Left colon (tissue), 2 donors: ENCODE results near the gene VSTM2B. TPM values are rescaled to one million over a fixed set of nuclear protein-coding genes. Genes with fewer than 3 reads are reported as not detected.

Experiments
- ATAC-seq: fragments of 200-7000 bp; cut with Tn5 transposase; one replicate; pipeline ENCODE4 v1.9.1; 2020; ENCODE audit warnings: mild to moderate bottlenecking, moderate library complexity
- DNase-seq, 2 donors: peaks; one replicate each; pipeline ENCODE4 v3.0.0-alpha.2; 2020
- intact Hi-C, 2 donors: fragments of 100-400 bp; cut with DNase I in 1 of 2; cut with micrococcal nuclease in 1 of 2; formaldehyde crosslinking; loops; one replicate each; pipeline versions ENCODE4 v1.11.2 to v1.14.0; 2022; cut with DNase I, micrococcal nuclease
- total RNA-seq, 2 donors: library from RNA; stranded (reverse); fragmentation: NEBNext Ultra II Directional; extraction: Animal tissue kit (Norgen Biotek cat#: 25700); gene quantifications; one replicate each; pipeline ENCODE4 v1.2.1, GENCODE V29; 2021
- donor health status: DM: no; HTN: no; CAD: no.
- donor health status: DM: yes; HTN: yes; CAD: no.

Gene VSTM2B
- total RNA-seq, 2 donors from 2014 or later: not detected

DNA sequence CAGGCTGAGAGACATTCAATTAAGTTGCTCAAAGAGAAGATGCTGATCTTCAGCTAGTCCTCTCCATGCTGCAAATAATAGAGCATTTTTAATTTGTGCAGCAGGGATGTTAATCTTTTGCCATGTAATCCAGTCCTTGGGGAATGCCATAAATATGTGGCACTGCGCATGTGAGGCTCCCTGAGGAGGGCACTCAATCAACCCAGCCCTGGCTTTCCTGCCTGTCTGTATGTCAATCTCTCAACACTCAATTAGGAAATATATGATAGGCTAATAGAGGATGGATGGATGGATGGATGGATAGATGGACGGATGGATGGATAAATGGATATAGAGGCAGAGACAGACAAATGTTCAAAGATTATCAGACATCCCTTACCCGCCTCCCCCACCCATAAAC lies 48.7 kb downstream of the VSTM2B start:
- DNase-seq (no peak), ATAC-seq (no peak)
- intact Hi-C loops: no loop called here

DNA sequence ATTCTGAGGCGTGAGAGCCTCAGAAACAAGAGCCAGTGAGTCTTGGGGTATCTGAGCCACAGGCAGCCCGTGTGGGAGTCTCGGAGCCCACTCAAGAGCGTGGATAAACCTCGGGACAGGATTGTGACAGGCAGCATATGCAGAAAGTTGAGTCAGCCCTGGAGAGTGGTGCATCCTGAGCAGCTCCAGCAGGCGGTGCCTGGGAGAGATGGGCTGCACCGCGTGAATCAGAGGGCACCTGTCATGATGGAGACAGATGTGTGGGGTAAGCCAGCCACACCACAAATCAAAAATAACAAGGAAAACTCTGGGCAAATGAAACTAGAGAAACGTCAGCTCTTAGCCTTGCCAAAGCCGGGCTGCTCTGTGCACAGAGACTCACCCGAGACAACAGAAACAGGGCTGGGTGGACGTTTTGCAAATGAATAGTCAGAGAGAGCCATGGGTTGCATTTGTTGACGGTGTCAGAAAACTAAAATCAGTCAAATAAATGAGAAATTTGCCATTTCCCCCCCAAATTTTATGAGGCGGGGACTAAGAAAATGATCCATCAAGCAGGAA lies 50.3 kb downstream of the VSTM2B start:
- DNase-seq (no peak), ATAC-seq (no peak)
- intact Hi-C loops: no loop called here

DNA sequence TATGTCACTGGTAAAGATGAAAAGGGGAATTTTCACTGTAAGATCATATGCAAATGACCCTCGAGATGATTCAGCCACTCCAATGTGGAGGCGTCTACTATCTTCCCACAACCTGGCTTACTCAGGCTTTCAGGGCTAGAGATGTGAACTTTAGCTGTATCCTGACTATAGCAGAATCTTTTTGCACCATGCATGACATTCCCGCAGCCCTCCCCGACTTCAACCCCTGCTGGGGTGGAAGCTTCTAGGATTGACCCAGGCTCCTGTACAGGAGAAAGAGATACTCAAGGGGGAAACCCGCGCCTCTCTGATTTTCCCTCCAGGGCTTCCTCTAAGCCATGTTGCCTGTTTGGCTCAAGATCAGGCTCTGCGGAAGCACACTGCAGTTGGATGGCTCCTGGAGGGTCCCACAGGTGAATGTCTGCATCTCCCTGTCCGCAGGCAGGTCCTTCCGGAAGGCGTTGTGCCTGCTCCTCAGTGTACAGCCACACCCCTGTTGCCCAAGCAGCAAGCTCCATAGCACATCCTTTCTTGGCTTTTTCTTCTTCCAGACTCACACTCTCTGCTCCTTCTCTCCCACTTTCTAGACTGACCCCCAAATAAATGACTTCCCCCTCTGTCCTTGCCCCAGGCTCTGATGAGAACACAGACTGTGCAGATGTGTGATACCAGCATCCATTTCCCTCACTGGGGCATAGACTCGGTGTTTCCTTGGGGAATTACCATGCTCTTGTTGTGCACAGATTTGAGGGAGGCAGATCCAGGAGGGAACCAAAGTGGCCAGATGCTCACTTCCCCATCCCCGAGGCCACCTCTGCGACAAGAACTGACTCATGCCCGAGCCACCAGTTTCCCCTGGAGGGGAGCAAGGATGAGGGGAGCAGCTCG lies 51.2 kb downstream of the VSTM2B start:
- ATAC-seq: no peak
- DNase-seq: no peak
- intact Hi-C loops: no loop called here

DNA sequence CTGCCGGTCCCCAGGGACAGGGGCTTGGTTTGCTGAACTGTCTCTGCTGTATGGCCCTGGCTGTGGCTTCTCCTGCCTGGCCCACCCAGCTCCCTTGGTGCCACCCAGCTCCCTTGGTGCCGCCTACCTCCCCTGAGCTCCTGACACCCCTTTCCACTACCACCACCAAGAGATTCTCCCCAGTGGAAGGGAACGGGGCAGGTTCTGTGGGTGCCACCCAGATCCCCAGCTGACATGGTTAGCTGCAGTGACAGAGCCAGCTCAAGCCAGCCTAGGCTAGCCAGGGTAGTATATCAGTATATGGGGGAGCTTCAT lies 51.8 kb downstream of the VSTM2B start:
- intact Hi-C loops: no loop called here
- DNase-seq (no peak), ATAC-seq (no peak)

DNA sequence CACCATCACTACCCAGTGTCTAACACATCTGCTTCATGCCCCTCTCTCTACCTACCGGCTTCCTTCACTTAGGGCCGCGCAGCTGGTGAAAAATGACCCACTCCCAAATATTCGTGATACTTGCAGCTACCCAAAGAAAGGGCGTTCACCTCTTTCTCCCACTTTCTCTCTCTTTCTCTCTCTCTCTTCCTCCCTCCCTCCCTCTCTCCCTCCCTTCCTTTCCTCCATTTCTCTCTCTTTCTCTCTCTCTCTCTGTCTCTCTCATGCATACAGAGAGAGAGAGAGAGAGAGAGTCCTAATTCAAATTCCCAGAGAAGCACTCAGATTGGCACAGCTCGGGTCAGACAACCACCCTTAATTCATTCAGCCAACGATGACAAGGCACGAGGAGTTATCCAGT lies 52.6 kb downstream of the VSTM2B start:
- DNase-seq: no peak
- intact Hi-C loops: no loop called here
- no peak for ATAC-seq

DNA sequence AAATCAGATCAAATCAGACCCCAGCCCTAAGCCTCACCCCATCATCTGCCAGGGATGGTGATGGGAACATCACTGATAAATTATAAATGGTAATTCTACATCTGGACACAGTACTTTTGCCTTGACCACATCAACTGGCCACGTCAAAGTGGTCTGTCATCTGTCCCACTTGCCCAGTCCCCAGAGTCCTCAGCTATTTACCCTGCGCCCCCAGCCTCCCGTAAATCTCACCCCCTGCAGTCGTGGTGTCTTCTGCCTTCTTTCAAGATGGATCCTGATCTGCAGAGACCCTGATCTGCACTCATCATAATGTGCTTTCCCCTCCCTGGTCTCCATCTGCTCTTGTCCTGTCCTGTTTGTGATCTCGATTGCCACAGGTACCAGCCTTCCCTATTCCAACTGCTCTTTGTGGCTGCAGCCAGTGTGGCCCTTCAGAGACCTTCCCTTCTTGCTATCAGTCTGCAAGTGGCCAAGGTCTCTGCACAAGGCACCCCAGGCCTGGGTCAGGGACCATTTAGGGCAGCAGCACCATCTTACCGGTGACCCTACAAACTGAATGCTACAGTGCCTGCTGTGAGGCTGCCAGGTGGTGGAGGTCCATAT lies 53.6 kb downstream of the VSTM2B start:
- intact Hi-C loops: no loop called here
- no peak for DNase-seq
- no peak for ATAC-seq

DNA sequence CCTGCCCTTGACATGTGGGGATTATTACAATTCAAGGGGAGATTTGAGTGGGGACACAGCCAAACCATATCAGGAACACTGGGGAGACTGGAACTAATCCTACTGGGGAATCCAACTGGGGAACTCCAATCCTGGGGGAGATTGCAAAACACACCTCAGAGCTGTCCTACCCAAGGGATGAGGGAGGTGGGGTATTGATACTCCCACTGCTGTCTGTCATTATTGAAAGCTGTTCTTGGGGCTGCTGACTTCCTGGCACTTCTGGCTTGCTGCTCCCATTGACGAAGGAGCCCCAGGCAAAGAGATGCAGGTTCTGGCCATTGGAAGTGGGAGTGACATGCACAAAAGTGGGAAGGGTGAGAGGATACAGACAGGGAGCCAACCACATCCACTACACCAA lies 55.6 kb downstream of the VSTM2B start:
- no peak for ATAC-seq
- DNase-seq: no peak
- intact Hi-C loops: no loop called here

DNA sequence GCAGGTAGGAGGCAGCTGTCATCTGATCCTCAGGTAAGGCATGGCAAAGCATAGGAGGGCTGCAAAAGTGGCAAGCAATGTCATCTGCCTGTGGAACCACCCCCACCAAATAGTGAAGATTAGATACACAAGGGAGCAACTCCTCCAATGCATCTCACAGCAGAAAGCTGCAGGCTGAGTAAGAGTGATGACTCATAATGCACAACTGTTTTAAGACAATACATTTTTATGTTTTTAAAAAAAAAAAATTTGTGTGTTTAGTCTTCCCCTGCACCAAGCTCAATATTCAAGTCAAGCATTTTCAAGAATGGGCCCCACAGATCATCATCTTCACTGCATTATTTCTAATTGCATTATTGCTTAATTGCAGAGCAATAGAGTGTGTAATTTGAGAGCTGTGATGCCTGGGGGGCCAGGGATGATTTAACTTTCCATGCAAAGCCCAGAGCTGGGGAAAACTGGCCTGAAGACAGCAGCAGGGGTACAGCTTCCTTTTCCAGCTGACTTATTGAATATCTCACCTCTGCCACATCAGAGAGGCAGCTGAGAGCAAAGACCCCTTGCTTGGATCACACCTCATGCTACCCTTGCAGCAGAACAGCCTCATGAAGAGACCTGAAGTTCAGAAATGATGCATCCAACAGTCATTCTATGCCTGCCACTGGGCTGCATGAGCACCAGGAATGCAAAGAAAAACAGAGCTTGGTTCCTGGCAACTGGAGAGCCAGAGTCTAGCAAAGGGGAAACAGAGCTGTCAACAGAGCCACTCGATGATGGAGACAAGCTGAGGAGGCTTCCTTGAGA lies 57.6 kb downstream of the VSTM2B start:
- intact Hi-C loops: no loop called here
- DNase-seq (no peak), ATAC-seq (no peak)

DNA sequence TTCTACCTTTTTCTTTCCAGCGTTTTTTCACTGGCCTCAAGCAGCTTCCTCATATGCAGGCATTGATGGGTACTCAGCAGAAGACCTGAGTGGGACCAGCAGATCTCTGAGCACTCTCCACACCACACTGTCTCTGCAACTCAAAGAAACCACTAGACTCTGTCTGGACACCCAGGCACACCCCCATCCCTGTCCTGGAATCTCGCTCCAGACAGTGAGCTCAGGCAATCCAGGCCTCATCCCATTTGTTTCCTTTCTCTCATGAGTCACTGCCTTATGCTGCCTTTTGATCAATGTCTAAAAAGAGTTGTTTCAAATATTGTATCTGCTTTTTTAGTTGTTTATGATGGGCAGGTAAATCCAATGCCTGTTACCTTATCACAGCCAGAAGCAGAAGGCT lies 60.6 kb downstream of the VSTM2B start:
- ATAC-seq (no peak), DNase-seq (no peak)
- intact Hi-C loops: no loop called here

DNA sequence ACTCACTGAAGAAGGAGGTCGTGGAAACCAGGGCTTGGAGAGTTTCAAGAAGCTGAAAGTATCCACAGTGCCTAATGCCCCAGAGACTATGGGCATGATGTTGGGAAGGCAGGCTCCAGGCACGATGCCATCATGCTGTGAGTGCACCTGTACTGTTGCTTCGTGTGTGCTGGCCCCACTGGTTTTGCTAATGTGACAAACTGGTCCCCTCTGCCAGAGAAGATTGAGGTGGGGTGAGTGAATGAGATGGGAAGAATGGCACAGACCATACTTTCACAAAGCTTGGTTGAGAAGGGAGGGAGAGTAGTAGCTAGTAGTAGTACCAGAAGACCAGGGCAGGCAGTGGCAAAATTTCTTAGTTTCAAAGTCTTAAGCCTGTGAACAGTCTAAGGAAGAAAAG lies 61.3 kb downstream of the VSTM2B start:
- intact Hi-C loops: no loop called here
- no peak for DNase-seq
- ATAC-seq: no peak

DNA sequence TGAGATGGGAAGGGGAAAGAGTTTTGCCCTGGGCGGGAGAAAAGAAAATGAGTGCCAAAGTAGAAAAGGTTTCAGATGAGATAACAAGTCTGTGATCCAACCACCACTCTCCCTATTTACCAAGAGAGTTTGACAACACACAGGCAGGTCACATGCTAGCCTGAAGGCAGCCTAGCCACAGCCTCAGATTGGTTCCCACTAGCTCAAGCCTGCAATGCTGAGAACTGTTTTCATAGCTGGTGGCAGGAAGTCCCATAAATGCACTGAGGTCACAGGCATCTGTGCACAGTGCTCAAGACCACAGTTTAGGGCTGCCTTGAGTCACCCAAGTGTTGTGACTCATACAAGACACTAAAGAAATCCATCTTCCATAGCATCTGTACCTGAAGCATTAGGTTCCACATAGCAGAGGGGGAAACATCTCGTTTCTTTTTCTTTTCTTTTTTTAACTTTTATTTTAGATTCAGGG lies 61.8 kb downstream of the VSTM2B start:
- intact Hi-C loops: no loop called here
- DNase-seq: no peak
- peak; percentile 24 for ATAC-seq

DNA sequence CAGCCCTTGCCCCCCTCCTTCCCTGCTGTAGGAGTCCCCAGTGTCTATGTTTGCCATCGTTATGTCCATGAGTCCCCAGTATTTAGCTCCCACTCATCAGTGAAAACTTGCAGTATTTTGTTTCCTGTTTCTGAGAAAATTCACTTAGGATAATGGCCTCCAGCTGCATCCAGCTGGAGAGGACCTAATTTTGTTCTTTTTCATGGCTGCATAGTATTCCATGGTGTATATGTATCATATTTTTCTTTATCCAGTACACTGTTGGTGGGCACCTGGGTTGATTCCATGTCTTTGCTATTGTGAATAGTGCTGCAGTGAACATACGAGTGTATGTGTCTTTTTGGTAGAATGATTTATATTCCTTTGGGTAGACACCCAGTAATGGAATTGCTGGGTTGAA lies 62.3 kb downstream of the VSTM2B start:
- no peak for ATAC-seq
- intact Hi-C loops: no loop called here

DNA sequence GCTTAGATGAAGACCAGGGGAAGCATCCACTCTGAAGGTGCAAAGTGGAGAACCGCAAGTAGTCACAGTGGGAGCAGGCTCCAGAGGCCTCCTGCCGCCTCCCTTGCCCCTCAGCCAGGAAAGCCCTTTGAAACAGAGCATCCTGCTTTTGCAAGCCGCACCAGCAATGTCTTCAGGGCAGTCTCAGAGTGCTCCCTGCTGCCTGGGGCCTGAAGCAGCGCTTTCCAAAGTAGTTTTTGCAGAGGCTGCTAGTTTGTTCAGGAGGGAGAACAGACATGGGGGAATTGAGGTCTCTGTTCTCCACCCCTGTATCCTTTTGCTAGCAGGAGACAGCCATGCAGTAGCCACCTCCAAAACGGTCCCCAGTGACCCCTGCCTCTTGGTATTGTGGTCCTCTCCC lies 64.5 kb downstream of the VSTM2B start:
- no peak for DNase-seq
- no peak for ATAC-seq
- intact Hi-C loops: no loop called here

More for the DNA sequence above, 62.3 kb downstream of the VSTM2B start:
- no peak for DNase-seq

DNA sequence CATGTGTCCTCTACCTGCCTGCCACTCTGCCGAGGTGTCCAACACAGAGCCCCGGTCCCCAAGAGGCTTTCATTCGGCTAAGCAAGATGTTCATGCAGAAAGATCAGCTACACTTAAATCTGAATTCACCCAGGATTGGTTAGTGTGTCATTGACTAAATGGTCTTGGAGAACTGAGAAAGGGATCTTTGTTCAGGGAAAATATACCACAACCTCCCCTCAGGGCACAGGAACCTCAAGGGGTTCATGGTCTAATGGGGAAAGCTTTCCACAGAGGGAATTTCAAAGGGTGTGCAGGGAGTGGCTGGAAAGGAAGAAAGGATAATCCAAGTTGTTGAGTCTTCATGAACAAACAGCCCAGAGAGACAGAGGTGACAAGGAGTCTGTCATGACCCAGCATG lies 65.9 kb downstream of the VSTM2B start:
- no peak for DNase-seq
- no peak for ATAC-seq
- intact Hi-C loops: no loop called here

DNA sequence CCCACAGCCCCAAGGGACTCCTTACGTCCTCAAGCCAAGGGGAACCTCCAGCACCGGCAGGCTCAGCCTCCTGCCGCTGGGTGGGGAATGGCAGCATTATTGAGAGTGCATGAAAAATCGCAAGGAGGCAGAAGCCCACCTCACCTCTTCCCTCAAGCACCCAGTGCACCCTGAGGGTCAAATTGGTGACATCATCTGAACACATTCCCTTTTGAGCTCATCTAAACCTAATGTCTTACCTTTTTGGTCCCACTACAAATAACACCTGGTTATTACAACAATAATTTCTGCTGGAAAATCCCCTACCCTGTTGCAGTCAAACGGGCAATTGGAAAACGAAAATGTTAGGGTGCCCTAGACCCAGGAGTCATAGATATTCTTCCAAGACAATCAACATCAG lies 68.1 kb downstream of the VSTM2B start:
- DNase-seq (no peak), ATAC-seq (no peak)
- intact Hi-C loops: no loop called here

DNA sequence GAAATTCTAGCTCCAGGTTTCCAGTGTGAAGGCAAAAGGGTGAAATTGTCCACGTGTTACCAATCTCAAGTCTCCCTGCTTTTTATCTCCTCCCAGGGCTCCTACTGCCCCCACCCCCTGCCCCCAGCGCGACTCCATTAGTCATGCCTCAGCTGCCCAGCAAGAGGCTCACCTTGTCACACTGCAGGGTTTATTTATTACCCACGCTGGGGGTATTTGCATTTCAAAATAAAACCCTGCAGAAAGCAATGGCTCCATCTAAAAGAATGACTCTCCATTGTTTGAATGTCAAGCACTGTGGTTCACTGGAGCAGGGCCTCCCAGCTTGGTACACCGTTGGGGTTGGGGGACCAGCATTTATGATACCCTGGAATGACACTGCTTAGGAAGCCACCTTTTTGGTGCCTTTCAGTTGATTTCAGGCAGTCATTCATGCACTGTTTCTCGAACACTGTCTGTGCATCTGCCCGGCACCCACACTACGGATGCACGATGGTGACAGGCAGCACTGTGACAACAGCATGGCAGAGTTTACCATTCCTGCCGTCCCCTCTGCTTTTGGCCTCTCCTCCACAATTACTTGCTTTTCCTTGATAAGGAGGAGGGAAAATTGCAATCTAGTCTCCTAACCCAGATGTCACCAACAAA lies 70.4 kb downstream of the VSTM2B start:
- no peak for ATAC-seq
- intact Hi-C loops: no loop called here
- DNase-seq: no peak

DNA sequence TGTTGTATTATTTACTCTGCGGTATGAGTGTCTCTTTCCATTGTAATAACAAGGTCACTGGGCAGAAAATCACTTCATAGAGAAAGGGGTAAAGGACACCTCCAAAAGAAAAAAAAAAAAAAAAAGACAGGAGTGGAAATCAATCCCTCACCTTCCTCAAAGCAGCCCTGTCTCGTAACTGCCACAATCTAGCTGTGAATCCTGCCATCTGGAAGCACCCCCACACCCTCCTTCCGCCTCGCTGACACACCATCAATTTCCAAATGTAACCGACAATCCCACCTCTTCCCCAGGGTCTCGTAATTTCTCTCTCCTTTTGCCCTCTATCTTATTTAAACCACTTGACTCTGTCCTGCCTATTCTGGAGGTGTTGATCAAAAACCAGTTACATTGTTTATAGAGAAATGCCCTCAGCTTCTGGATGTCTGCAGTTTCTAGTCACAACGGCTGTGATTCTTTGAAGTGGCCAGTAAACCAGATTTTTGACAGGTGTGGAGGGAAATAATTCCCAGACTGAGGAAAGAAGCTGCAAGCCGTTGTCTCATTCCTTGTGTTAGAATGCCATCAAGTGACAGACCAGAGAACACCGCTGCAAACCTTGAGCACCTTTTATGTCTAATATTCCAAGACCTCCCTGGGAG lies 71.2 kb downstream of the VSTM2B start:
- ATAC-seq: no peak
- intact Hi-C loops: no loop called here
- no peak for DNase-seq

DNA sequence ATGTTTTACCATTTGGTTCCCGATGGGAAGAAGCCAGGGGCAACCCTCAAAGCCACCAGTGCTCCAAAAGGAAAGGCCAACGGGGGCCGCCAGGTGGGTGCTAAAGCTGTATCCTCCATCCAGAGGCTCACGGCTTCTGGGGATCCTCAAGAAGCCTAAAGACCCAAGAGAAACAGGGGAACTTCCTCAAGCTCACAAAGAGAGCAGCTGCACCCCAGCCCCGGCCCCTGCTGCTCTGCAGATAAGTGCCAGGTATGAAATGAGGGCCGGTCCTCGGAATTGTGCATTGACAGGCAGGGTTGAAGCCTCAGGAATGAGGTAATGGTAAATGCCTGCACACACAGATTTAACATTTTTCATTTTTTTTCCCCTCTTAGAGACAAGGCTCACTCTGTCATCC lies 72.2 kb downstream of the VSTM2B start:
- no peak for ATAC-seq
- intact Hi-C loops: no loop called here
- no peak for DNase-seq

DNA sequence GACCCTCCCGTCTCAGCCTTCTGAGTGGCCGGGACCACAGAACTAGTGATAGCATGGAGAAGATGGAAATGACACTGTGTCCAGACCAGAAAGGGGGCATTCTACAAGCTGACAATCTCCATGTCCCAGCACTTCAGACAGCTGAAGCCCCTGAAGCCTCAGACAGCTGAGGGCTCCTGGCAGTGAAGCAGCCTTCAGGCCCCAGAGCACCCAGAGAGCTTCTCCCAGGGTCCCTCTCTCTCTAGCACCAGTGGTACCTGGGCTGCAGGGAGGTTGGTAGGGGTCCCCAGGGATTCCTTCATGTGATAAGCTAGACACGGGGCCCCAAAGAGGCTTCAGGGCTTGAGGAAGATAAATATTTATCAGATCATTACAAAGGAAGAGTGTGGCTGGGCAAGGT lies 72.7 kb downstream of the VSTM2B start:
- ATAC-seq (no peak), DNase-seq (no peak)
- intact Hi-C loops: no loop called here
